ENCODE results near the gene GRIA2. TPM values are rescaled to one million over a fixed set of nuclear protein-coding genes. Genes with fewer than 3 reads are reported as not detected.

The GRIA2 gene
- total and polyA plus RNA-seq, 8 donors: 0.69 to 6.0 (median 1.5) TPM

DNA sequence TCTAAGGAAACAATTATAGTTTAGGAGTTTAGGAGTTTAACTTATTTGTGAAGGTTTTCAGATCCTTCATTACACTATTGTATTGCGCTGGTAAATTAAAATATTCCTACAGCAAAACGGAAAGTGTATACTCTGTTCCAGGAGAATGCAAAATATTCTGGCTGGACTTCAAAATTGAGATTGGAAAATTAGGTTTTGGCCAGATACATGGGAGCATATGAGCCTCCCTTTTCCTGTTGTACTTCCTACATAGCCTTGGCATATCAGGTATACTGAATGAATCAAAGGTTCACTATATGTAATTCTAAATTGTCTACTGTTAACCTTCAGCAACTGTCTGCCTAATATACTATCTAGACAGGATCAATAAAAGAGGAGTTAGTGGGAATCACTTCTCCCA lies 25.2 kb upstream of the GRIA2 start:
- no peak for TF ChIP-seq CTCF (IDR thresholded peaks at IDR 0.05)
- no peak overlapping the region for H3K27ac ChIP-seq
- H3K4me3 ChIP-seq: no peak overlapping the region
- H3K27me3 ChIP-seq: no peaks in the 10 kb centered on the region
- ATAC-seq: no peak
- H3K9me3 ChIP-seq: no peaks in the 10 kb centered on the region
- WGBS, 2 donors: 75 to 88% methylated on average over 2 of the region's 2 CpGs
- H3K4me1 ChIP-seq: no peaks in the 10 kb centered on the region
- no peak for FAIRE-seq
- no peak for DNase-seq
- intact Hi-C loops (cut with DNase I): no loop called here
- no peaks in the 10 kb centered on the region for H3K36me3 ChIP-seq

- no peaks in the 10 kb centered on the region for H3K27me3 ChIP-seq
- no peak overlapping the region for H3K4me3 ChIP-seq
- no peaks in the 10 kb centered on the region for H3K4me1 ChIP-seq
- ATAC-seq (no peak), FAIRE-seq (no peak), DNase-seq (no peak)
- no peak for TF ChIP-seq CTCF (IDR thresholded peaks at IDR 0.05)
- H3K27ac ChIP-seq: no peak overlapping the region
- no peaks in the 10 kb centered on the region for H3K36me3 ChIP-seq
- H3K9me3 ChIP-seq: no peaks in the 10 kb centered on the region
- intact Hi-C loops (cut with DNase I): no loop called here
- 90 to 100% methylated on average over 1 of the region's 1 CpG for WGBS, 2 donors
Observed at GRCh38 chr4:157196046-157196445, 24.5 kb upstream of the GRIA2 start.

GRCh38 chr4:157204634-157205244 lies 15.8 kb upstream of the GRIA2 start:
- Histone ChIP-seq H3K4me3 (no peak overlapping the region), H3K27me3 (no peaks in the 10 kb centered on the region), H3K36me3 (no peaks in the 10 kb centered on the region), H3K9me3 (no peaks in the 10 kb centered on the region), H3K27ac (no peak overlapping the region), H3K4me1 (no peaks in the 10 kb centered on the region)
- 62 to 66% methylated on average over 17 of the region's 17 CpGs for WGBS, 2 donors
- peak in 4 of 6 donors; percentile 45 to 83 (median 54) for DNase-seq
- intact Hi-C loops (cut with DNase I): no loop called here
- TF ChIP-seq CTCF (IDR thresholded peaks at IDR 0.05): peak in 3 of 4 donors; percentile 34 to 44 (median 39)
- FAIRE-seq: no peak
- peak; percentile 47 to 65 (median 62) for ATAC-seq

- Histone ChIP-seq H3K36me3 (no peaks in the 10 kb centered on the region), H3K27ac (no peak overlapping the region), H3K9me3 (no peaks in the 10 kb centered on the region), H3K27me3 (peaks cover 0 to 35% (median 6%) of the 10 kb centered on the region in 4 donors), H3K4me3 (no peak overlapping the region), H3K4me1 (peaks cover 0 to 4% (median 0%) of the 10 kb centered on the region in 3 donors)
- FAIRE-seq (peak; percentile 64), DNase-seq (no peak), ATAC-seq (no peak)
- 10% methylated on average over 3 of the region's 3 CpGs for WGBS, 2 donors
- peak in 3 of 4 donors; percentile 8 to 32 (median 32) for TF ChIP-seq CTCF (IDR thresholded peaks at IDR 0.05)
- intact Hi-C loops (cut with DNase I): loop anchor here in 1 of 3 donors (5.0 kb wide), 1 partner anchor 760 kb away; no protein-coding TSS in a partner anchor
Observed at GRCh38 chr4:157217708-157218107, 2.8 kb upstream of the GRIA2 start.

GRCh38 chr4:157219711-157220370 lies 687 bp upstream of the GRIA2 start:
- H3K27ac ChIP-seq: no peak overlapping the region
- 10 to 12% methylated on average over 16 of the region's 16 CpGs for WGBS, 2 donors
- peaks cover 0 to 4% (median 0%) of the 10 kb centered on the region in 3 donors for H3K4me1 ChIP-seq
- DNase-seq (no peak), ATAC-seq (no peak), FAIRE-seq (no peak)
- intact Hi-C loops (cut with DNase I): loop anchor here in 1 of 3 donors (5.0 kb wide), 1 partner anchor 757 kb away; no protein-coding TSS in a partner anchor
- TF ChIP-seq CTCF (IDR thresholded peaks at IDR 0.05): no peak
- no peaks in the 10 kb centered on the region for H3K9me3 ChIP-seq
- H3K27me3 ChIP-seq: peaks cover 0 to 47% (median 9%) of the 10 kb centered on the region in 4 donors
- peak overlapping the region in 3 of 4 donors; percentile 15 to 45 (median 25) for H3K4me3 ChIP-seq
- no peaks in the 10 kb centered on the region for H3K36me3 ChIP-seq

Measured in pancreas (tissue), 10 donors.